Measurements from ENCODE around the gene CDH23. TPM values are rescaled to one million over a fixed set of nuclear protein-coding genes. Genes with fewer than 3 reads are reported as not detected.

The CDH23 gene
- total RNA-seq, 1 donor from 2014 or later, result 0.29 TPM

DNA sequence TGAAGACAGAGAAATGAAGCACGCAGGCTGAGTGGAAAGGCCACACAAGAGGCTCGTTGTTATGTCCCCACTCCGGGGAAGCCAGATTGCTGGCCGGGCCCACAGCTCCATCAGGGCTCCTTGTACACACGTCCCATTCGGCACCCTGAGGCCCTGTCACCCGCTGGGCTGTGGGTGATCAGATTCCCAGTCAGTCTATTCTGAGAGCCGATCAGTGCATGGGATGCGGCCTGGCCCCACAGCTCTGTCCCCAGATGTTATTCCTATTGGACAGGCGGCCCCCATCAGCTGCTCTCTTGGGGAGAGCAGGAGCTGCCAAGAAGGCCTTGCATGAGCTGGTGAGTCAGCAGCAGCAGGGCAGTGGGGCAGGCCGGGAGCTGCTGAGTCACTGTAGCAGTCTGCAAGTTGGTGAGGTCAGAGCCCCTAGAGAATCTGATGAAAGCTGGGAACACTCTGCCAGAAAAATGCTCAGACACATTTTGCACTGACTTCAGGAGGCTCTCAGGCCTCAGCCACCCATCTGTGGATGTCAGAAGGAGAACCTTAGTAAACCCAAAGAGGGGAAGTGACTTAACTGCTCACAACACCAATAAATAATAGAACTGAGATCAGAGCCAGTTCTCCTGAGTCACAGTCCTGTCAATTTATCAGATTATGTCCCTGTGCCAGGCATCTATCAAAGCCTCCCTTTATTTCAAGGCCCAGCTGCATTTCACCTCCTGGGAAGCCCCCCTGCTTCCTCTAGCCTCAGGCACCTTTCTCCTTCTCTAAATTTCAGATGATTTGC, 463.7 kb downstream of the CDH23 start:
- ChIA-PET POLR2A (interaction anchor here (0.9 to 4.0 kb wide), 6 partner anchors 10 to 87 kb away, joined by 4 to 40 read pairs (median 6); partner anchors contain the start of genes PSAP and VSIR), CTCF (interaction anchor here (1.3 kb wide), 1 partner anchor 35 kb away, joined by 4 read pairs; no protein-coding TSS in a partner anchor)
- H3K4me3 Mint-ChIP-seq, result peak overlapping the region; percentile 19
- H3K27ac Mint-ChIP-seq, result peak overlapping the region; percentile 50
- DNase-seq (no peak), ATAC-seq (ENCODE audit: low read depth) (peak; percentile 83)
- no peaks in the 10 kb centered on the region for H3K36me3 Mint-ChIP-seq (ENCODE audit: low read depth)
- H3K4me1 Mint-ChIP-seq, result peaks cover 24% of the 10 kb centered on the region
- H3K27me3 Mint-ChIP-seq, result no peaks in the 10 kb centered on the region
- TF ChIP-seq, protein P1, sequence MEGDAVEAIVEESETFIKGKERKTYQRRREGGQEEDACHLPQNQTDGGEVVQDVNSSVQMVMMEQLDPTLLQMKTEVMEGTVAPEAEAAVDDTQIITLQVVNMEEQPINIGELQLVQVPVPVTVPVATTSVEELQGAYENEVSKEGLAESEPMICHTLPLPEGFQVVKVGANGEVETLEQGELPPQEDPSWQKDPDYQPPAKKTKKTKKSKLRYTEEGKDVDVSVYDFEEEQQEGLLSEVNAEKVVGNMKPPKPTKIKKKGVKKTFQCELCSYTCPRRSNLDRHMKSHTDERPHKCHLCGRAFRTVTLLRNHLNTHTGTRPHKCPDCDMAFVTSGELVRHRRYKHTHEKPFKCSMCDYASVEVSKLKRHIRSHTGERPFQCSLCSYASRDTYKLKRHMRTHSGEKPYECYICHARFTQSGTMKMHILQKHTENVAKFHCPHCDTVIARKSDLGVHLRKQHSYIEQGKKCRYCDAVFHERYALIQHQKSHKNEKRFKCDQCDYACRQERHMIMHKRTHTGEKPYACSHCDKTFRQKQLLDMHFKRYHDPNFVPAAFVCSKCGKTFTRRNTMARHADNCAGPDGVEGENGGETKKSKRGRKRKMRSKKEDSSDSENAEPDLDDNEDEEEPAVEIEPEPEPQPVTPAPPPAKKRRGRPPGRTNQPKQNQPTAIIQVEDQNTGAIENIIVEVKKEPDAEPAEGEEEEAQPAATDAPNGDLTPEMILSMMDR (IDR thresholded peaks at IDR 0.05), result no peak
- H3K9me3 Mint-ChIP-seq, result no peaks in the 10 kb centered on the region
- intact Hi-C loops (cut with micrococcal nuclease), result loop anchor here (1.0 to 2.0 kb wide), 2 partner anchors 9 to 18 kb away; partner anchors contain the start of gene PSAP

DNA sequence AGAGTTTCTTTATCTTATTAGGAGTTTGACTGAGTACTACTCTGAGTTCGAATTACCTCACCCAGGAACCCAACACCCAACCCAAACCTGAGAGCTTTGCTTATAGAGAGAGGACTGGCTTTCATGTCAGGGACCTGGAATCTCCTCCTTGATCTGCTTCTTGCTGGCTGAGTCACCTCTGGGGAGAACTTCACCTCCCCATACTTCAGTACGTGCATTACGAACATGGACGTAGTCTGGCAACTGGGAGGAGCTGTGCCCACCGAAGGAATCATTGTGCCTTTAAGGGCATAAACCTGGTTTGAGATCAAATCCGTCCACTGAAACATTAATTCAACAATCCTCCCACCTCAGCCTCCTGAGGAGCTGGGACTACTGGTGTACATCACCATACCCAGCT, 466.5 kb downstream of the CDH23 start:
- ChIA-PET POLR2A (no interaction called here), CTCF (interaction anchor here (1.1 kb wide), 1 partner anchor 33 kb away, joined by 3 read pairs; no protein-coding TSS in a partner anchor)
- H3K4me3 Mint-ChIP-seq, result no peak overlapping the region
- no peaks in the 10 kb centered on the region for H3K9me3 Mint-ChIP-seq
- TF ChIP-seq, protein P1 (IDR thresholded peaks at IDR 0.05), result no peak
- H3K27me3 Mint-ChIP-seq, result no peaks in the 10 kb centered on the region
- no peaks in the 10 kb centered on the region for H3K36me3 Mint-ChIP-seq (ENCODE audit: low read depth)
- no peak overlapping the region for H3K27ac Mint-ChIP-seq
- ATAC-seq (ENCODE audit: low read depth) (no peak), DNase-seq (no peak)
- peaks cover 30% of the 10 kb centered on the region for H3K4me1 Mint-ChIP-seq
- intact Hi-C loops (cut with micrococcal nuclease), result no loop called here

DNA sequence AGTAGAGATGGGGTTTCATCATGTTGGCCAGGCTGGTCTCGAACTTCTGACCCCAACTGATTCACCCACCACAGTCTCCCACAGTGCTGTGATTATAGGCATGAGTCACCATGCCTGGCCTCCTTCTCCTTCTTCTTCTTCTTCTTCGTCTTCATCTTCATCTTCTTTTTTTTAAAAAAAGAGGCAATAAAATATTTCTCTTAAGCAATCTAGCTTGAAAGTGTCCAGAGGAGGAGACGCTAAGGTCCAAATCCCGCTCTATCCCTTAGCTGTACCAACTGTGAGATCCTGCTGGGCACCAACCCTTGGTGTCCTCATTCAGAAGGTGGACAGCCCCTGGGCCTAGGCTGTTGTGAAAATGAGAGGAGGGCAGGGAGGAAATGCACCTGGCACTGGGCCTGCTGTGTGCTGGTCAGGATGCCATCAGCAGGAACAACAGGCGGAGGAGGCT, 468.2 kb downstream of the CDH23 start:
- no peak for ATAC-seq (ENCODE audit: low read depth)
- POLR2A ChIA-PET, result no interaction called here
- intact Hi-C loops (cut with micrococcal nuclease), result no loop called here
- H3K9me3 Mint-ChIP-seq, result no peaks in the 10 kb centered on the region
- no peak for DNase-seq
- H3K36me3 Mint-ChIP-seq (ENCODE audit: low read depth), result no peaks in the 10 kb centered on the region
- H3K4me3 Mint-ChIP-seq, result no peak overlapping the region
- H3K27me3 Mint-ChIP-seq, result no peaks in the 10 kb centered on the region
- TF ChIP-seq, protein P1 (IDR thresholded peaks at IDR 0.05), result no peak
- CTCF ChIA-PET, result no interaction called here
- H3K27ac Mint-ChIP-seq, result no peak overlapping the region
- peaks cover 21% of the 10 kb centered on the region for H3K4me1 Mint-ChIP-seq

Other genes with a start within 250 kb of the CDH23 start
- gene UNC5B, start 184.3 kb upstream of the CDH23 start, total RNA-seq, result not detected in 2 replicates
- 3.1 and 4.3 TPM in 2 replicates for gene SLC29A3, start 77.7 kb upstream of the CDH23 start, total RNA-seq

Measured in activated B cell treated with CpG ODN at 0.5 μM for 24 hours (primary cell).